Measurements from ENCODE around the gene ZNF580. TPM values are rescaled to one million over a fixed set of nuclear protein-coding genes. Genes with fewer than 3 reads are reported as not detected.
A peak's percentile ranks its signal among the peaks of the same experiment; 100 is the strongest.

The ZNF580 gene
- total and polyA plus RNA-seq, 9 of the 15 experiments (the other 6 are each of a cell fraction or from before 2014, with no cell fraction given): 2.3 to 47.4 (median 6.0) TPM

DNA sequence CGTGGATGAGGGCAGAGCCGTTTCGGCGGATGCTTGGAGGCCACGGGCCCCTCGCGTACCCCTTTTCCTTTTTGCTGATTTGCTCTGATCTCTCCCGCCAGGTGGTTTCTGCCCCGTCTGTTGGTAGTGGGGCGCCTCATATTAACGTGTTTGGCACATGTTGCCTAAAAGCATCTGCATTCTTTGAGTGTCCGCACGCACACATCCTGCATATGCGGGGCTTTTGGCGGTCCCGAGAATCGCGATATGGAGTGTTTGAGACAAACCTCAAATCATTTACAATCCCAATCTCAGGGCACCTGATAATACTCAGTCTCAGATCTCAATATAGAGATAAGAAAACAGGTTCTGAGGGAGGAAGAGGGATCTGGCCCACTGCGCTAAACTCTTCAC lies 14.8 kb downstream of the ZNF580 start:
- under 1% methylated on average over 12 of the region's 19 CpGs for WGBS (ENCODE audit: insufficient coverage, low coverage, missing lambda C conversion rate)
- BruUV-seq (replicated peaks): TSS peak; percentile 51
- Histone ChIP-seq H3K9me3 (replicated peaks; ENCODE audit: control insufficient read depth, insufficient read depth, low read depth, low read length) (no peaks in the 10 kb centered on the region), H2AFZ (ENCODE audit: low read depth, low read length) (peak overlapping the region; percentile 73), H3K79me2 (ENCODE audit: control insufficient read depth, insufficient read depth, low read length) (peaks cover 58% of the 10 kb centered on the region), H3K36me3 (ENCODE audit: control insufficient read depth, insufficient read depth, low read length) (peaks cover 71% of the 10 kb centered on the region), H3K4me1 (replicated peaks in 1 of 2; ENCODE audit: control insufficient read depth in 2 of 2, insufficient read depth in 2 of 2, low read length in 2 of 2) (peaks cover 20 to 55% of the 10 kb centered on the region in 2 experiments; a peak in 4 of 5 replicates), H3K4me2 (ENCODE audit: insufficient read depth, low read length) (peak overlapping the region; percentile 99), H3K9ac (ENCODE audit: insufficient read depth in 1 of 2, low read depth in 2 of 2, low read length in 2 of 2) (peak overlapping the region; percentile 98 to 99), H3K27me3 (ENCODE audit: control insufficient read depth in 2 of 2, insufficient read depth in 2 of 2, low read length in 2 of 2) (no peaks in the 10 kb centered on the region), H3K27ac (ENCODE audit: extremely low read depth, low read depth, low read length) (peak overlapping the region; percentile 100), H4K20me1 (replicated peaks; ENCODE audit: control insufficient read depth, insufficient read depth, low read length) (peaks cover 42% of the 10 kb centered on the region), H3K9me1 (ENCODE audit: control insufficient read depth, insufficient read depth, low read length) (peaks cover 6% of the 10 kb centered on the region), H3K4me3 (peak overlapping the region; percentile 70)
- ChIA-PET CTCF (ENCODE audit: low intra/inter-chr PET ratio) (no interaction called here), POLR2A (interaction anchor here (0.7 to 3.5 kb wide), 4 partner anchors 9 to 34 kb away, joined by 3 to 21 read pairs (median 8); no protein-coding TSS in a partner anchor)
- in situ Hi-C loops (cut with MboI): no loop called here
- FAIRE-seq (no peak), ATAC-seq (no peak), DNase-seq (ENCODE audit: extremely low read depth in 1 of 4, low spot score in 3 of 4) (no peak)
- intact Hi-C loops (cut with micrococcal nuclease): no loop called here
- TF ChIP-seq ESRRA (IDR thresholded peaks at IDR 0.05; ENCODE audit: borderline replicate concordance, low read depth): 0 out of 2 replicates have a peak, but pooled peaks have one; percentile 7
- TF ChIP-seq SIN3B (IDR thresholded peaks at IDR 0.05; ENCODE audit: low read depth): peak; percentile 71; the same call in 1 of the 2 replicates
- no peak for TF ChIP-seq MYC (IDR thresholded peaks at IDR 0.05; ENCODE audit: low read depth, low read length)
- no peak for TF ChIP-seq MYC (CRISPR knock-in tag; IDR thresholded peaks at IDR 0.05; ENCODE audit: borderline replicate concordance, low read depth)
- no peak for TF ChIP-seq MAFK (IDR thresholded peaks at IDR 0.05; ENCODE audit: low read length)
- TF ChIP-seq KAT7 (CRISPR knock-in tag; IDR thresholded peaks at IDR 0.05; ENCODE audit: borderline replicate concordance): peak; percentile 77; the same call in 1 of the 2 replicates
- 0 out of 4 replicates have a peak, but pooled peaks of 1 of the 2 experiments have one; percentile 57 for TF ChIP-seq SIN3A (IDR thresholded peaks at IDR 0.05; ENCODE audit: borderline replicate concordance in 2 of 2, control insufficient read depth in 1 of 2, low read depth in 2 of 2, low read length in 2 of 2)
- TF ChIP-seq, protein P1, sequence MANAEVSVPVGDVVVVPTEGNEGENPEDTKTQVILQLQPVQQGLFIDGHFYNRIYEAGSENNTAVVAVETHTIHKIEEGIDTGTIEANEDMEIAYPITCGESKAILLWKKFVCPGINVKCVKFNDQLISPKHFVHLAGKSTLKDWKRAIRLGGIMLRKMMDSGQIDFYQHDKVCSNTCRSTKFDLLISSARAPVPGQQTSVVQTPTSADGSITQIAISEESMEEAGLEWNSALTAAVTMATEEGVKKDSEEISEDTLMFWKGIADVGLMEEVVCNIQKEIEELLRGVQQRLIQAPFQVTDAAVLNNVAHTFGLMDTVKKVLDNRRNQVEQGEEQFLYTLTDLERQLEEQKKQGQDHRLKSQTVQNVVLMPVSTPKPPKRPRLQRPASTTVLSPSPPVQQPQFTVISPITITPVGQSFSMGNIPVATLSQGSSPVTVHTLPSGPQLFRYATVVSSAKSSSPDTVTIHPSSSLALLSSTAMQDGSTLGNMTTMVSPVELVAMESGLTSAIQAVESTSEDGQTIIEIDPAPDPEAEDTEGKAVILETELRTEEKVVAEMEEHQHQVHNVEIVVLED (CRISPR knock-in tag; IDR thresholded peaks at IDR 0.05): no peak
- no peak for TF ChIP-seq FOXM1 (IDR thresholded peaks at IDR 0.05; ENCODE audit: low read depth)
- TF ChIP-seq FOXM1 (CRISPR knock-in tag; IDR thresholded peaks at IDR 0.05; ENCODE audit: low read depth): no peak
- peak; percentile 58; the same call in 1 of the 2 replicates for TF ChIP-seq NFRKB (IDR thresholded peaks at IDR 0.05; ENCODE audit: low read depth)
- no peak for TF ChIP-seq POLR2B (IDR thresholded peaks at IDR 0.05; ENCODE audit: low read depth, partially characterized antibody)
- TF ChIP-seq SAP30 (IDR thresholded peaks at IDR 0.05; ENCODE audit: borderline replicate concordance, insufficient read depth, low read depth, low read length, poor library complexity, severe bottlenecking): peak; percentile 19
- TF ChIP-seq HDAC1 (IDR thresholded peaks at IDR 0.05): peak in 1 of 2 experiments; percentile 80; a peak in 1 of 4 replicates
- TF ChIP-seq SRF (CRISPR knock-in tag; IDR thresholded peaks at IDR 0.05): peak in 1 of 2 experiments; percentile 19; a peak in 1 of 4 replicates
- 0 out of 4 replicates have a peak, but pooled peaks of 1 of the 2 experiments have one; percentile 45 for TF ChIP-seq ARNT (IDR thresholded peaks at IDR 0.05)
- TF ChIP-seq, protein P2, sequence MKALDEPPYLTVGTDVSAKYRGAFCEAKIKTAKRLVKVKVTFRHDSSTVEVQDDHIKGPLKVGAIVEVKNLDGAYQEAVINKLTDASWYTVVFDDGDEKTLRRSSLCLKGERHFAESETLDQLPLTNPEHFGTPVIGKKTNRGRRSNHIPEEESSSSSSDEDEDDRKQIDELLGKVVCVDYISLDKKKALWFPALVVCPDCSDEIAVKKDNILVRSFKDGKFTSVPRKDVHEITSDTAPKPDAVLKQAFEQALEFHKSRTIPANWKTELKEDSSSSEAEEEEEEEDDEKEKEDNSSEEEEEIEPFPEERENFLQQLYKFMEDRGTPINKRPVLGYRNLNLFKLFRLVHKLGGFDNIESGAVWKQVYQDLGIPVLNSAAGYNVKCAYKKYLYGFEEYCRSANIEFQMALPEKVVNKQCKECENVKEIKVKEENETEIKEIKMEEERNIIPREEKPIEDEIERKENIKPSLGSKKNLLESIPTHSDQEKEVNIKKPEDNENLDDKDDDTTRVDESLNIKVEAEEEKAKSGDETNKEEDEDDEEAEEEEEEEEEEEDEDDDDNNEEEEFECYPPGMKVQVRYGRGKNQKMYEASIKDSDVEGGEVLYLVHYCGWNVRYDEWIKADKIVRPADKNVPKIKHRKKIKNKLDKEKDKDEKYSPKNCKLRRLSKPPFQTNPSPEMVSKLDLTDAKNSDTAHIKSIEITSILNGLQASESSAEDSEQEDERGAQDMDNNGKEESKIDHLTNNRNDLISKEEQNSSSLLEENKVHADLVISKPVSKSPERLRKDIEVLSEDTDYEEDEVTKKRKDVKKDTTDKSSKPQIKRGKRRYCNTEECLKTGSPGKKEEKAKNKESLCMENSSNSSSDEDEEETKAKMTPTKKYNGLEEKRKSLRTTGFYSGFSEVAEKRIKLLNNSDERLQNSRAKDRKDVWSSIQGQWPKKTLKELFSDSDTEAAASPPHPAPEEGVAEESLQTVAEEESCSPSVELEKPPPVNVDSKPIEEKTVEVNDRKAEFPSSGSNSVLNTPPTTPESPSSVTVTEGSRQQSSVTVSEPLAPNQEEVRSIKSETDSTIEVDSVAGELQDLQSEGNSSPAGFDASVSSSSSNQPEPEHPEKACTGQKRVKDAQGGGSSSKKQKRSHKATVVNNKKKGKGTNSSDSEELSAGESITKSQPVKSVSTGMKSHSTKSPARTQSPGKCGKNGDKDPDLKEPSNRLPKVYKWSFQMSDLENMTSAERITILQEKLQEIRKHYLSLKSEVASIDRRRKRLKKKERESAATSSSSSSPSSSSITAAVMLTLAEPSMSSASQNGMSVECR (CRISPR knock-in tag; IDR thresholded peaks at IDR 0.05): peak; percentile 40; the same call in 1 of the 2 replicates
